Activated T-cell treated with anti-CD3 and anti-CD28 coated beads for 1 hour (primary cell): ENCODE data around the gene MS4A6E.
A peak's percentile ranks its signal among the peaks of the same experiment; 100 is the strongest.
"Not testable (repeated sequence)": the region's sequence is repeated elsewhere in the genome, so short reads cannot be mapped to it uniquely, and the experiment has no call there.

Source experiments
- DNase-seq: peaks from one replicate; pipeline ENCODE4 v3.0.0-alpha.2; 2020; ENCODE audit warnings: low read depth

Gene MS4A6E

DNA sequence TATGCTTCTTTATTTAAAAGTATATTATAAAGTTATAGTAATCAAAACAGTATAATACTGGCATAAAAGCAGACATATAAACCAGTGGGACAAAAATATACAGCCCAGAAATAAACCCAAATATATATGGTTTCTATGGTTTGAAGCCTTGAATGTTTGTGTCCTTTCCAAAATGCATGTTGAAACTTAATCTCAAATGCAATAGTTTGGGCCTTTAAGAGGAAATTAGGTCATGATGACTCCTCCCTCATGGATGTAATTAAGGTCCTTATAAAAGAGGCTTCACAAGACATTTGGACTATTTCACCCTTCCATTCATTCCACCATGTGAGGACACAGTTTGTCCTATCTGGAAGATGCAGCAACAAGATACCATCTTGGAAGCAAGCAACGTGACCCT lies at the start of gene MS4A6E:
Gene MS4A6E (plus strand): TSS at position 301 of the 400 bp plus-strand sequence. CDS start 7,641 bp downstream, outside the sequence.
- no peak for DNase-seq

- no peak for DNase-seq
Measured at GRCh38 chr11:60280412-60280811, 46.6 kb upstream of the MS4A6E start, which contains the start of gene MS4A4A. Gene MS4A4A (plus strand): TSS chr11:60280666. CDS start chr11:60280676, 10 bp downstream.

DNA sequence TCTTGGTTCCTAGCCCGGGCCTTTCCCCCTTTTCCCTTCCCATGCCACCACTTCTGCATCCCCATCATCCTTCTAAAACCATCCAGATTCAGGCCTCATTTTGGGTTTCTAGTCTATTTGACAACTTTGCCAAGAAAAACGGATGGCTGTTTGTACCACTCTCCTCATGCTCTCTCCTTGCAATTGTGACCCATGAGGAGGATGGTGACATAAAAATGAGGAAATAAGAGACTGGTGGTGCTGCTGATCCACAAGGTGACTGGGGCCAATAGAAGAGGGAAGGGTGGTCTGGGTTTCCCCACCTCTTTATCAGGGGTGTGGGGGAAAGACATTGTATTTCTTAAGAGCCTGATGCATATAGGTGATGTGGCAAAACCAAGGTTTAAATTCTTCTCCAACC lies 45.6 kb upstream of the MS4A6E start:
- no peak for DNase-seq

- no peak for DNase-seq
Measured at GRCh38 chr11:60282286-60282685, 44.8 kb upstream of the MS4A6E start.

DNA sequence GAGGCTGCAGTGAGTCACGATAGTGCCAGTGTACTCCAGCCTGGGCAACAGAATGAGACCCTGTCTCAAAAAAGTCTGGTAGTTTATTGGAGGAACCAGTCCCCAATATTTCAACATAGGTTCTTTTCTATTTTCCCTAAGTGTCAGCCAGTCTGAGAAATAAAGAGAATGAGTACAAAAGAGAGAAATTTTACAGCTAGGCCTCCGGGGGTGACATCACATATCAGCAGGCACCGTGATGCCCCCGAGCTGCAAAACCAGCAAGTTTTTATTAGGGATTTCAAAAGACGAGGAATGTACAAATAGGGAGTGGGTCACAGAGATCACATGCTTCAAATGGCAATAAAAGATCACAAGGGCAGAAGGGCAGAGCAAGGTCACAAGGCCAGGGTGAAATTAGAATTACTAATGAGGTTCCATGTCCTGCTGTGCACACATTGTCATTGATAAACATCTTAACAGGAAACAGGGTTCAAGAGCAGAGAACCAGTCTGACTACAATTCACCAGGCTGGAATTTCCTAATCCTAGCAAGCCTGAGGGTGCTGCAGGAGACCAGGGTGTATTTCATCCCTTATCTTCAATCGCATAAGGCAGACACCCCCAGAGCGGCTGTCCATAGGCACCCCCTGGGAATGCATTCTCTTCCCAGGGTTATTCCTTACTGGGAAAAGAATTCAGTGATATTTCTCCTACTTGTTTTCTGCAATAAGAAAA lies 41.5 kb upstream of the MS4A6E start:
- not testable (repeated sequence) for DNase-seq

- DNase-seq = no peak
Measured at GRCh38 chr11:60288531-60288930, 38.5 kb upstream of the MS4A6E start.

- no peak for DNase-seq
Measured at GRCh38 chr11:60292145-60292544, 34.9 kb upstream of the MS4A6E start.

- no peak for DNase-seq
Measured at GRCh38 chr11:60301178-60301577, 25.9 kb upstream of the MS4A6E start.

DNA sequence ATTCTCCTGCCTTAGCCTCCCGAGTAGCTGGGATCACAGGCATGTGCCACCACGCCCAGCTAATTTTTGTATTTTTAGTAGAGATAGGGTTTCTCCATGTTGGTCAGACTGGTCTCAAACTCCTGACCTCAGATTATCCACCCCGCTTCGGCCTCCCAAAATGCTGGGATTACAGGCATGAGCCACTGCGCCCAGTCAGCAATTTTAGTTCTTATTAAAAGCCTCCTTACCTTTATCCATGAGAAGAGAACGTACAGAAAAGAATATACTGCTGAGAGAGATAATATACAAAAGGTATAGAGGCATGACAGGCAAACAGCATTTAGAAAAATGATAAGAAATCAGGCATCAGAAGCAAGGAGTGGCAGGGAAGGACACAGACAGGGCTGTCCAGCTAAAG lies 25.2 kb upstream of the MS4A6E start:
- DNase-seq = not testable (repeated sequence)

DNA sequence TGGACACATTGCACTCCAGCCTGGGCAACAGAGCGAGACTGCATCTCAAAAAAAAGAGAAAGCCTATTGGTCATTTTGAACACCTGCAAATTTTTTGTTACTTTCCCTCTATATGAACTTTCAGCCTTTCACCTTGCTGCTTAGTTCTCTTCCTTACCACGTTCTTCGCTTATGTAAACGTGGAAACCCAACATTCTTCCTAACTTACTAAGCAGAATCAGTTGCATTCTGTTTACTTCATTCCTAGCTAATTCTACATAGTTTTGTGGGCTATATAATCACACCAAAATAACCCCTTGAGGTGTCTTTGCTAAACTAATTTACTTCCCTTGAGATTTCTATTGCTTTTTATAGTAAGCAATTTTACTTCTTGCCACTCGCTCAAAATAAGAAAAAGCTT lies 23.4 kb upstream of the MS4A6E start:
- no peak for DNase-seq

DNA sequence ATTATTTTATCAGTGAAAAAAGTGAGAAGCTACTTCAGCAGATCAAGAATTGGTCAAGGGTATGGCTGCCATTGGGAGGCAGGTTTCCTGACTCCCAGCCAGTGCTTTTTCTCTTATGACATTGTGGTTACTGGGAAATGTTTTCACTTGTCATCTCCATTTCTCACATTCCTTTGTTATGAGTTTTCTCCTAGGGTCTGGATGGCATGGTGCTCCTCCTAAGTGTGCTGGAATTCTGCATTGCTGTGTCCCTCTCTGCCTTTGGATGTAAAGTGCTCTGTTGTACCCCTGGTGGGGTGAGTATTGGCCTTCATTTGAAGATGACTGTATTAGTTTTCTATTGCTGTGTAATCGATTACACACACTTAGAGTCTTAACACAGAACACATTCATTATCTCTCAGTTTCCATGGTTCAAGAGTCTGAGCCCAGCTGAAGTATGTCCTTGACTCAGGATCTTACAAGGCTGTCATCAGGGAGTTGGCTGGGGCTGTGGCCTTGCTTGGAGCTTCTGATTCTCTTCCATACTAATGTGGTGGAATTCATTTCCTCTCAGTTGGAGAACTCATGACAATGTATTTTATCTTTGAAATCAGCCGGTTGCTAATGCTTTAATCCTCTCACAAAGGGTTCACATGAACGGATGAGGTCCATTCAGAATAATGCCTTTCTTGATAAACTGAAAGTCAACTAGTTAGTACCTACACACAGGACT lies 21.0 kb upstream of the MS4A6E start:
- DNase-seq = no peak

GRCh38 chr11:60307507-60308195 lies 19.4 kb upstream of the MS4A6E start:
- no peak for DNase-seq

GRCh38 chr11:60310407-60310998 lies 16.6 kb upstream of the MS4A6E start:
- DNase-seq = no peak

DNA sequence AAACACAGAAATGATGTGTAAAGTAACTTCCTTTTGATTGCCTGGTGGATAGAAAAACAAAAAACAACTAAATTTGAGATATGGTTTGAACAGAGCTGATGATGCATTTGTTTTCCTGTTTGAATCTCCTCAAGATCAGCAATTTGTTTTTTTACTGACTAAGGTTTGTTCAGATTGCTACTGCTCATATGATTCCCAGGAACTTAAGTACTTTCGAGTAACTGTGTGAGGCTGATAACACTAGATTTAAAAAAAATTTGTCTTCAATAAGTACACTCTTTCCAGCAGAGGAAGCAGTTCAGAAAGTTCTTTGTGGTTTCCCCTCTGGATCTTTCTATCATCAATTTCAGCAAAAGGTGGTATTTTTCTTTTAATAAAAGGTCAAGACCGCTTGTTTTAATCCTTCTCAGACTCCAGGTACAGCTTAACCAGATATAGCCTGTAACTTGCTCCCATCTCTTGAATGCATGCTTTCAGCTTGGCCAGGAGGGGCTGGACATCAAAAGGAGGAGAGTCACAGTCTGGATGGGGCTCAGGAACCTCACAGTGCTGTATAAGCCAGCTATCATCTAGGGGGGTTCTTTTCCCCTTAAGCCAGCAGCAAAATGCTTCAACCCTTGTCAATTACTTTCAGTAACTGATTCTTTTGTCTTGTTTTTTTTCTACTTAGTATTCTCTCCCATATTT lies 12.3 kb upstream of the MS4A6E start:
- no peak for DNase-seq

GRCh38 chr11:60315871-60316270 lies 11.2 kb upstream of the MS4A6E start:
- no peak for DNase-seq

- no peak for DNase-seq
Measured at GRCh38 chr11:60316317-60316716, 10.7 kb upstream of the MS4A6E start.

DNA sequence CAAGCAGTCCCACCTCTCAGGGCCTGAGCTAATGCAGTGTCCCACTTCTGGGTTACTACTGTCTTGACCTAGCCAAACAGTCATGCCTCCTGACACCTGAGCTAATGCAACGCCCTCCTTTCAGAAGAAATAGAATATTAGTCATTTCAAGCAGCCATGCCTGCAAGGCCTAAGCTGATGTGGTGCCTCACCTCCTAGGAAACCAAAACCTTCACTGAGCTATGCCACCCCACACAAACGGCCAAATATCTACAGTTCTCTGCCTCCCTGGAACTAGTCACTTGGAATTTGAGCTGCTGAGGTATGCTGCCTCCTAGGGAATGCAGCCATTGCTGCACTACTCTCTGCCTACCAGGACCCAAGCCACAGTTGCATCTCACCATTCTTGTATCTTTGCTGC lies 8.3 kb upstream of the MS4A6E start:
- DNase-seq = no peak

DNA sequence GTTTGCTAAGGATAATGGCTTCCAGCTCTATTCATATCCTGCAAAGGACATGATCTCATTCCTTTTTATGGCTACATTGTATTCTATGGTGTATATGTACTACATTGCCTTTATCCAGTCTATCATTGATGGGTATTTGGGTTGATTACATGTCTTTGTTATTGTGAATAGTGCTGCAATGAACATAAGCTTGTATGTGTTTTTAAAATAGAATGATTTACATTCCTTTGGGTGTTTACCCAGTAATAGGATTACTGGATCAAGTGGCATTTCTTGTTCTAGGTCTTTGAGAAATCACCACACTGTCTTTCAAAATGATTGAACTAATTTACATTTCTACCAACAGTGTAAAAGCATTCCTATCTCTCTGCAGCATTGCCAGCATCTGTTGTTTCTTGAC lies 6.0 kb upstream of the MS4A6E start:
- no peak for DNase-seq

DNA sequence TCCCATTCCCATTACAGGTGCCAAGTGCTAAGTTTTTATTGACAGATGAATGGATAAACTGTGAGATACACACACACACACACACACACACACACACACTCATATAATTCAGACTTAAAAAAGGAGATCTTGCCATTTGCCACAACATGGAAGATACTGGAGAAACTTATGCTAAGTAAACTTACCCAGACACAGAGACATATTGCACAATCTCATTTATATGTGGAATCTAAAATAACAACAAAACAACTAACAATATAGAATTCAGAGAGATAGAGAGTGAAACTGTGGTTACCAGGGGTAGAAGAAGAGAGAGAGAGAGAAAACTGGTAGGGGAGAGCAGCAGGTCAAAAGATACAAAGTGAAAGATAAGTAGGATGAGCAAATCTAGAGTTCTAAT lies 1.4 kb downstream of the MS4A6E start:
- DNase-seq = no peak

DNA sequence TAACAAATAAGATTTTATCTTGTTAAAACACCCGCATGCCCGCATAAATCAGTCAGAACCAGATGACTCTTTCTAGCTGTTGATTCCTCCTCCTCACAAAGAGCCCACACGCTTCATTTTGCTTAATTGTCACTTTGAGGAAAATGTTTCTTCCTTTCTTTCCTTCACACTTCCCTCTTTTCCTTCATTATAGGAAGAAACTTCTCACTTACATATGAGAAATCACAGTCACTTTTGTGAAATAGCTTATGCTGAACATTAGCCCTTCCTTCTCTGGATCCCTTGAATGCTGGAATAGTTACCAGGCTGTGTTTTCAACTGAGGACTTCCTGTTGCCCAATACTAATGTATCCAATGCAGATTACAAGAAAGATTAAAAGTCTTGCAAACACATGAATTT lies 5.8 kb downstream of the MS4A6E start:
- no peak for DNase-seq

GRCh38 chr11:60334005-60334620 lies 7.1 kb downstream of the MS4A6E start:
- DNase-seq = peak; percentile 51
